PC-3 (cell line): ENCODE measurements around the gene CBX2. TPM values are rescaled to one million over a fixed set of nuclear protein-coding genes. Genes with fewer than 3 reads are reported as not detected.

ENCODE experiments used
- ATAC-seq: fragments of 200-7000 bp; cut with Tn5 transposase; 2 replicates; pipeline ENCODE4 v1.9.1; 2020; ENCODE audit warnings: mild to moderate bottlenecking, moderate library complexity
- BruUV-seq: library from RNA; stranded (reverse); fragments of 400-500 nt; replicated peaks from 2 replicates; lab custom pipeline; 2021; lab: Mats Ljungman, UMichigan
- CTCF ChIA-PET: fragments of 300-600 bp; sonication (Branson Sonifier 250); formaldehyde crosslinking; loops from one replicate; lab custom pipeline; 2022; ENCODE audit warnings: antibody characterized with exemption; lab: Charles Lee
- POLR2A ChIA-PET: fragments of 300-600 bp; sonication (Branson Sonifier 250); formaldehyde crosslinking; loops from one replicate; lab custom pipeline; 2022; ENCODE audit warnings: antibody characterized with exemption; ENCODE audit not compliant: unreplicated experiment; lab: Charles Lee
- DNase-seq: peaks from one replicate; pipeline ENCODE4 v3.0.0-alpha.2; 2015
- H2AFZ ChIP-seq: fragments of 300-600 bp; sonication (generic); 2 replicates; pipeline ENCODE4 v1.6.0; 2016; ENCODE audit warnings: antibody characterized with exemption, low read length
- H3F3A ChIP-seq: fragments of 300-600 bp; sonication (generic); one replicate; pipeline ENCODE4 v1.6.0; 2017; ENCODE audit warnings: antibody characterized with exemption, low read length, control low read depth, mild to moderate bottlenecking; ENCODE audit not compliant: unreplicated experiment
- H3K27ac ChIP-seq: fragments of 300-600 bp; sonication (generic); 2 replicates; pipeline ENCODE4 v1.5.1; 2016; ENCODE audit warnings: mild to moderate bottlenecking, low read length
- H3K27me3 ChIP-seq: fragments of 300-600 bp; sonication (generic); 2 replicates; pipeline ENCODE4 v1.6.1; 2016; ENCODE audit warnings: low read length, mixed read lengths
- H3K36me3 ChIP-seq: fragments of 300-600 bp; sonication (generic); 2 replicates; pipeline ENCODE4 v1.6.1; 2016; ENCODE audit warnings: low read depth, mixed run types, low read length, mixed read lengths
- H3K4me1 ChIP-seq: fragments of 300-600 bp; sonication (generic); 2 replicates; pipeline ENCODE4 v1.5.1; 2016; ENCODE audit warnings: low read length; ENCODE audit not compliant: insufficient read depth
- H3K4me2 ChIP-seq: fragments of 300-600 bp; sonication (generic); 2 replicates; pipeline ENCODE4 v1.6.0; 2016; ENCODE audit warnings: low read length
- H3K4me3 ChIP-seq: fragments of 300-600 bp; sonication (generic); 2 replicates; pipeline ENCODE4 v1.5.1; 2016; ENCODE audit warnings: mild to moderate bottlenecking, low read length, mixed read lengths
- H3K79me2 ChIP-seq: fragments of 300-600 bp; sonication (generic); 2 replicates; pipeline ENCODE4 v1.6.1; 2017; ENCODE audit warnings: low read length, mixed read lengths
- H3K9ac ChIP-seq: fragments of 300-600 bp; sonication (generic); 2 replicates; pipeline ENCODE4 v1.6.0; 2016; ENCODE audit warnings: mild to moderate bottlenecking, low read length
- H3K9me2 ChIP-seq: fragments of 300-600 bp; sonication (generic); replicated peaks from 2 replicates; pipeline ENCODE4 v1.6.1; 2016; ENCODE audit warnings: mixed run types, low read length, mixed read lengths
- H3K9me3 ChIP-seq: fragments of 300-600 bp; sonication (generic); 2 replicates; pipeline ENCODE4 v1.6.1; 2016; ENCODE audit warnings: low read length, mixed read lengths
- H4K20me1 ChIP-seq: fragments of 300-600 bp; sonication (generic); 2 replicates; pipeline ENCODE4 v1.6.1; 2016; ENCODE audit warnings: low read length, mixed read lengths
- CTCF ChIP-seq: fragments of 300-600 bp; sonication (generic); conservative IDR thresholded peaks from 2 replicates; pipeline ENCODE4 v1.5.1; 2017; ENCODE audit warnings: antibody characterized with exemption, low read depth, mild to moderate bottlenecking, low read length
- EZH2 ChIP-seq: fragments of 300-600 bp; sonication (generic); IDR thresholded peaks from one replicate; pipeline ENCODE4 v1.6.1; 2017; ENCODE audit warnings: antibody characterized with exemption, mild to moderate bottlenecking, low read length; ENCODE audit not compliant: unreplicated experiment
- EZH2phosphoT487 ChIP-seq: fragments of 300-600 bp; sonication (generic); IDR thresholded peaks from 2 replicates; pipeline ENCODE4 v1.6.1; 2018; ENCODE audit warnings: mild to moderate bottlenecking, antibody characterized with exemption, low read length, borderline replicate concordance
- intact Hi-C: fragments of 100-400 bp; cut with micrococcal nuclease; formaldehyde crosslinking; loops from 2 replicates; pipeline ENCODE4 v1.9.0; 2023
- total RNA-seq: library from RNA; depleted of rRNA; stranded (reverse); fragments of >200 nt; gene quantifications from 2 replicates; pipeline ENCODE4 v1.2.3, GENCODE V29; 2014

CBX2 gene
- total RNA-seq, 1 experiment from 2014 or later: 39.2 TPM

- Histone ChIP-seq H3K4me1 (peaks cover 33% of the 10 kb centered on the region), H3K9ac (peak overlapping the region; percentile 50), H3K9me2 (no peaks in the 10 kb centered on the region), H2AFZ (peak overlapping the region; percentile 76), H3K36me3 (peaks cover 17% of the 10 kb centered on the region; the same call in 1 of the 2 replicates), H3F3A (no peaks in the 10 kb centered on the region), H3K27ac (no peak overlapping the region), H4K20me1 (peaks cover 10% of the 10 kb centered on the region; the same call in 1 of the 2 replicates), H3K4me2 (peak overlapping the region; percentile 96), H3K27me3 (no peaks in the 10 kb centered on the region), H3K9me3 (no peaks in the 10 kb centered on the region), H3K4me3 (peak overlapping the region; percentile 70), H3K79me2 (peaks cover 34% of the 10 kb centered on the region)
- TF ChIP-seq EZH2phosphoT487 (no peak), CTCF (peak; percentile 53), EZH2 (no peak)
- intact Hi-C loops: loop anchor here (1.0 kb wide), 1 partner anchor 26 kb away; no protein-coding TSS in a partner anchor
- ChIA-PET POLR2A (no interaction called here), CTCF (interaction anchor here (0.7 kb wide), 2 partner anchors 33 to 36 kb away, joined by 3 to 4 read pairs; no protein-coding TSS in a partner anchor)
- ATAC-seq (peak; percentile 53), DNase-seq (peak; percentile 82)
- TSS peak; percentile 81 for BruUV-seq
These were observed 641 bp upstream of the CBX2 start for GRCh38 chr17:79777120-79777893.

GRCh38 chr17:79778504-79779083, 646 bp downstream of the CBX2 start:
- H3F3A ChIP-seq: no peaks in the 10 kb centered on the region
- intact Hi-C loops: loop anchor here (2.0 kb wide), 1 partner anchor 18 kb away; the partner anchor contains the start of gene CBX8
- peak overlapping the region; percentile 92 for H3K4me3 ChIP-seq
- H3K79me2 ChIP-seq: peaks cover 34% of the 10 kb centered on the region
- peak overlapping the region; percentile 80 for H2AFZ ChIP-seq
- no peak overlapping the region for H3K27ac ChIP-seq
- H3K36me3 ChIP-seq: peaks cover 23% of the 10 kb centered on the region; the same call in 1 of the 2 replicates
- no peaks in the 10 kb centered on the region for H3K9me3 ChIP-seq
- H3K4me2 ChIP-seq: peak overlapping the region; percentile 93
- H3K9ac ChIP-seq: peak overlapping the region; percentile 53
- DNase-seq: peak; percentile 41
- H3K4me1 ChIP-seq: peaks cover 33% of the 10 kb centered on the region
- CTCF ChIA-PET: no interaction called here
- no peaks in the 10 kb centered on the region for H3K9me2 ChIP-seq
- no peaks in the 10 kb centered on the region for H3K27me3 ChIP-seq
- peaks cover 10% of the 10 kb centered on the region; the same call in 1 of the 2 replicates for H4K20me1 ChIP-seq
- no TSS peak for BruUV-seq
- POLR2A ChIA-PET: interaction anchor here (0.6 kb wide), 1 partner anchor 69 kb away, joined by 3 read pairs; no protein-coding TSS in a partner anchor
- peak; percentile 6; the same call in 1 of the 2 replicates for ATAC-seq
- no peak for TF ChIP-seq CTCF
- no peak for TF ChIP-seq EZH2
- no peak for TF ChIP-seq EZH2phosphoT487
